Measurements from ENCODE around the gene WDR43.

The WDR43 gene, protein sequence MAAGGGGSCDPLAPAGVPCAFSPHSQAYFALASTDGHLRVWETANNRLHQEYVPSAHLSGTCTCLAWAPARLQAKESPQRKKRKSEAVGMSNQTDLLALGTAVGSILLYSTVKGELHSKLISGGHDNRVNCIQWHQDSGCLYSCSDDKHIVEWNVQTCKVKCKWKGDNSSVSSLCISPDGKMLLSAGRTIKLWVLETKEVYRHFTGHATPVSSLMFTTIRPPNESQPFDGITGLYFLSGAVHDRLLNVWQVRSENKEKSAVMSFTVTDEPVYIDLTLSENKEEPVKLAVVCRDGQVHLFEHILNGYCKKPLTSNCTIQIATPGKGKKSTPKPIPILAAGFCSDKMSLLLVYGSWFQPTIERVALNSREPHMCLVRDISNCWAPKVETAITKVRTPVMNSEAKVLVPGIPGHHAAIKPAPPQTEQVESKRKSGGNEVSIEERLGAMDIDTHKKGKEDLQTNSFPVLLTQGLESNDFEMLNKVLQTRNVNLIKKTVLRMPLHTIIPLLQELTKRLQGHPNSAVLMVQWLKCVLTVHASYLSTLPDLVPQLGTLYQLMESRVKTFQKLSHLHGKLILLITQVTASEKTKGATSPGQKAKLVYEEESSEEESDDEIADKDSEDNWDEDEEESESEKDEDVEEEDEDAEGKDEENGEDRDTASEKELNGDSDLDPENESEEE

GRCh38 chr2:28894470-28895188, at the start of gene WDR43:
Gene WDR43 (plus strand): TSS chr2:28894667. CDS start chr2:28894699, 32 bp downstream.
- peak; percentile 99 for DNase-seq
- in situ Hi-C loops (cut with HindIII; ENCODE audit: low pct_ligation_motif_present, low pct_unique_long_range_greater_than_20kb, low sequenced_read_pairs) = no loop called here

- in situ Hi-C loops (cut with HindIII; ENCODE audit: low pct_ligation_motif_present, low pct_unique_long_range_greater_than_20kb, low sequenced_read_pairs) = no loop called here
- no peak for DNase-seq
Observed at GRCh38 chr2:28855193-28855592, 39.3 kb upstream of the WDR43 start.

DNA sequence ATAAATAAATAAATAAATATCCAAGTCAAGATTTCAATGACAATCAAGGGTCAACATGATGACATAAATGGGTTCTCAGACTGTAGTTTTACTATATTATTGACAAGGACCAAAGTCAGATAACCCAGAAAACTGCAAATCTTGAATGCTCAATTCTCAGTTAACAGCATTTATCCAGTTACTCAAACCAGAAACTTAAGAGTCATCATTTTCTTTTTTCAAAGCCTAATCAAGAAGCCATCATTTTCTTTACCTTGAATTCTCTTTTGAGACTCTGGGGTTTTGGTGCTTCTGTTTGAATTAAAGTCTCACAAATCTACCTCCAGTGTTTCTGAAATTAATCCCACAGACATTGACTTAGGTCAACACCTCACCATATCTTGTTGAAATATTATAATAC, 38.5 kb upstream of the WDR43 start:
- DNase-seq = no peak
- in situ Hi-C loops (cut with HindIII; ENCODE audit: low pct_ligation_motif_present, low pct_unique_long_range_greater_than_20kb, low sequenced_read_pairs) = no loop called here

- DNase-seq = no peak
- in situ Hi-C loops (cut with HindIII; ENCODE audit: low pct_ligation_motif_present, low pct_unique_long_range_greater_than_20kb, low sequenced_read_pairs) = no loop called here
Observed at GRCh38 chr2:28868611-28869010, 25.9 kb upstream of the WDR43 start.

DNA sequence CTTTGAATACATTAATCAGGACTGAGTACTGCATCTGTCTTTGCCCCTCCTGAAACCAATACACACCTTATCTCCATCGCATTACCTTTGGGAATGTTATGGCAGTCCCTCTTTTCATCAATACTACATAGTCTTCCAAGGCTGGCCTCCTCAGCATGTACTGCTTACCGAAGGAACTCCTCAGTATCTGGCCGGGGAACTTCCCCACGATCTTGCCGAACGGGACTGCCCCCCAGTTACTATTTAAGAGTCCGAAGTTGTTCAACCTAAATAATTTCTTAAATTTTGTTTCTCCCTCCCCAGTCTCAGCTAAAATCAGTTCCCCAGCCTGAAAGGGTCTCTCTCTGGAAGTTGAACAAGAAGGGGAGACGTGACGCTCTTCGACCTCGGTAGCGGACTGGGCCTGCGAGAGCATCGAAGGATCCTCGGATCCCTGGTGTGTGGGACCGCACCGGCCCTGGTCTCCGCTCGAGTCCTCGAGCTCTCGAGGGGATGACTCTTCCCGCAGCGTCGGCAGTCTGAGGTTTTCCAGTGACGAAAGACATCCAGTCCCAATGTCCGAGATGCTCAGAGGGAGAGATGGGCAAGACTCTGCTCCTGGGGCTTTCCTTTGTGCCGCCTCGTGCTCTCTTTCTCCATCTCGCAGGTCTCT, 24.8 kb upstream of the WDR43 start:
- in situ Hi-C loops (cut with HindIII; ENCODE audit: low pct_ligation_motif_present, low pct_unique_long_range_greater_than_20kb, low sequenced_read_pairs) = no loop called here
- DNase-seq = peak; percentile 48

- in situ Hi-C loops (cut with HindIII; ENCODE audit: low pct_ligation_motif_present, low pct_unique_long_range_greater_than_20kb, low sequenced_read_pairs) = no loop called here
- peak; percentile 98 for DNase-seq
Observed at GRCh38 chr2:28870146-28870891, 24.1 kb upstream of the WDR43 start, which contains the start of gene TRMT61B. Gene TRMT61B (minus strand): TSS chr2:28870309. CDS start chr2:28870277, 32 bp downstream.

- in situ Hi-C loops (cut with HindIII; ENCODE audit: low pct_ligation_motif_present, low pct_unique_long_range_greater_than_20kb, low sequenced_read_pairs) = no loop called here
Observed at GRCh38 chr2:28871620-28872019, 22.8 kb upstream of the WDR43 start.

GRCh38 chr2:28880193-28880592, 14.3 kb upstream of the WDR43 start:
- no peak for DNase-seq
- in situ Hi-C loops (cut with HindIII; ENCODE audit: low pct_ligation_motif_present, low pct_unique_long_range_greater_than_20kb, low sequenced_read_pairs) = no loop called here

More at GRCh38 chr2:28871620-28872019, 22.8 kb upstream of the WDR43 start:
- no peak for DNase-seq

DNA sequence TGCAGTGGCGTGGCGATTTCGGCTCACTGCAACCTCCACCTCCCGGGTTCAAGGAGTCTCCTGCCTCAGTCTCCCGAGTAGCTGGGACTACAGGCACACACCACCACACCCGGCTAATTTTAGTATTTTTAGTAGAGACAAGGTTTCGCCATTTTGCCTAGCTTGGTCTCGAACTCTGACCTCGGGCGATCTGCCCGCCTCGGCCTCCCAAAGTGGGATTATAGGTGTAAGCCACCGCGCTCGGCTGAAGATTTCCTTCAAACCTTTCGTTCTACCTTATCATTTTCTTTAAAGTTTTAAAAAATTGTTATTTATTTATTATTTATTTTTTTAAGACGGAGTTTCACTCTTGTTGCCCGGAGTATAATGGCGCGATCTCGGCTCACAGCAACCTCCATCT, 979 bp upstream of the WDR43 start:
- no peak for DNase-seq
- in situ Hi-C loops (cut with HindIII; ENCODE audit: low pct_ligation_motif_present, low pct_unique_long_range_greater_than_20kb, low sequenced_read_pairs) = no loop called here

DNA sequence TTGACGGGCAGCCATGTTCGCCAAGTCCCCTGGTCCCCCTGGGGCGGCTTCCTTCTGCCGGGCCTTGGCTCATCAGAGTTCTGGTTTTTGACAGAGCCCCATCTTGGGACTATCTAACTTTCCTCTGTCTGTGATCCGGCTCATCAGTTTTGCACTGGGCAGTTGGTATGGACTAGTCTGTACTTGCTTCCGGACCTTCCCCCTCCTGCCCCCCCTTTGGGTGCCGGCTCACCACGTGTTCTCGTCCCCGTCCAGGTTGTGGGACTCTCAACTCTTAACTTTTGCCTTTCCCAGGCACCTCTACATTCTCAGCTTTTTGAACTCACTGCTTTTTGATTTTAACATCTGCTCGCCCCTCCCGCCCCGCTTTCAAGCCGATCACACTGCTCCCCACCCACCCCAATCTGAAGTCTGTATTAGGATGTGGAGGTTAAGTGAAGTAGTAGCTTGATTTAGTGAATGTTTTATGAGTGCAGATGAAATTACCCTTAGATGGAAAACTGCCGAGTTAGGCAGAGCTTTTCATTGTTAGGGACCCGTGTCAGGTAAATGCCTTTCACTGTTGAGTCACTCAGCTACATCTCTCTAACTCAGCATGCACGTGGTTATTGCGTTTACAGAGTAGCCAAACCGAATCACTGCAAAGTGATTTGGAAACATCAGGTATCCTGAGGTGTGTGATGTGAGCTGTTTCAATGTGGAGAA, 874 bp downstream of the WDR43 start:
- DNase-seq = peak; percentile 70
- in situ Hi-C loops (cut with HindIII; ENCODE audit: low pct_ligation_motif_present, low pct_unique_long_range_greater_than_20kb, low sequenced_read_pairs) = no loop called here

DNA sequence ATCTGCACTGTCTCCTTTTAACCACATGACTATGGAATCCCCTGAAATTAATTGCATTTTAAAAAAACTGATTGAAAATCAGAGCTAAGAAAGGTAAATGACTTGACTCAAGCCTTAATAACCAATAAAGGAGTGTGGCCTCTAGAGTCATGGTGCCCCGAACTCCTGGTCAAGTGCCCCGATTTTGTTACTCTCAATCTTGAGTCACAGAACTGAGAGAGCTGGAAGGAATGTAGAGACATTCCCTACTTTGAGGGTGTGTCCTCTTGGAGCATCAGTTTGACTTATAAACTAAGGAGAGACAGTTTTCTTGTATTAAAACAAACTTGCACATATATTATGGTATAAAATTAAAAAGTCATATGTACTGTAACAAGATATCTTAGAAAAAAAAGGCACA, 2.4 kb downstream of the WDR43 start:
- DNase-seq = peak; percentile 73
- in situ Hi-C loops (cut with HindIII; ENCODE audit: low pct_ligation_motif_present, low pct_unique_long_range_greater_than_20kb, low sequenced_read_pairs) = no loop called here

GRCh38 chr2:28898048-28898447, 3.6 kb downstream of the WDR43 start:
- no peak for DNase-seq
- in situ Hi-C loops (cut with HindIII; ENCODE audit: low pct_ligation_motif_present, low pct_unique_long_range_greater_than_20kb, low sequenced_read_pairs) = no loop called here

DNA sequence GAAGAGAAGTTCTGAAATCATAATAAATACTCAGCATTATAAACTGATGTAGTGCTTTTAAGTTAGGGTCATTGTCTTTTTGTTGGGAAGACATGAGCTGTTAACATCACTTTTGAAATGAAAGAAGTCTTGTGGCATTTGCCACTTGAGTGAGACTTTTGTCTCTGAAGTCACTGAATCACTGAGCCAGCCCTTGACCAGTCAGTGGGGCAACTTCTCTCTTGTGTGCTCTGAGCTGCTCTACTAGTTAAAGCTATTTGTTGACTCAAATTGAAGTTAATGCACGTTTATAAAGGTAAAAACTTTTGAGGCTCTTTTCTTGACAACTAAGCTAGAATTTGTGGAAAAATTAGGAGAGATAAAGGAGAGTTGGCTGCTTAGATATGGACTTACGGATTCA, 6.7 kb downstream of the WDR43 start:
- no peak for DNase-seq
- in situ Hi-C loops (cut with HindIII; ENCODE audit: low pct_ligation_motif_present, low pct_unique_long_range_greater_than_20kb, low sequenced_read_pairs) = no loop called here

DNA sequence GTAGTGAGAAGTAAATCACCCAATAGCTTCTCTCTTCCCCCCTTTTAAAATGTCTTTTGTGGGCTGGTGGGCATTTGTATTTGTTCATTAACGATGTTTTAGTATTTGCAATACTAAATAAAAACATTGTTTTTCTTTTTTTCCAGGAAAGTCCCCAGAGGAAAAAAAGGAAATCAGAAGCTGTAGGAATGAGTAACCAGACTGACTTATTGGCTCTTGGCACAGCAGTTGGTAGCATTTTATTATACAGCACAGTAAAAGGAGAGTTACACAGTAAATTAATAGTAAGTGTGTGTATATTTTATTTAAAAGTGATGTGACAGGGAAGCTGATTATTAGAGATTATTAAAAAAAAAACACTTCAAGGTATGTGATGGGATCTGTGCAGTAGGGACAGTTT, 7.4 kb downstream of the WDR43 start:
- DNase-seq = no peak
- in situ Hi-C loops (cut with HindIII; ENCODE audit: low pct_ligation_motif_present, low pct_unique_long_range_greater_than_20kb, low sequenced_read_pairs) = no loop called here

GRCh38 chr2:28902584-28902983, 8.1 kb downstream of the WDR43 start:
- no peak for DNase-seq
- in situ Hi-C loops (cut with HindIII; ENCODE audit: low pct_ligation_motif_present, low pct_unique_long_range_greater_than_20kb, low sequenced_read_pairs) = no loop called here

GRCh38 chr2:28904295-28904694, 9.8 kb downstream of the WDR43 start:
- in situ Hi-C loops (cut with HindIII; ENCODE audit: low pct_ligation_motif_present, low pct_unique_long_range_greater_than_20kb, low sequenced_read_pairs) = no loop called here
- peak; percentile 74 for DNase-seq

- in situ Hi-C loops (cut with HindIII; ENCODE audit: low pct_ligation_motif_present, low pct_unique_long_range_greater_than_20kb, low sequenced_read_pairs) = no loop called here
- DNase-seq = peak; percentile 89
Observed at GRCh38 chr2:28904802-28905457, 10.5 kb downstream of the WDR43 start.

Measured in ACHN (cell line).